Measurements from ENCODE around the gene OR4X1. TPM values are rescaled to one million over a fixed set of nuclear protein-coding genes. Genes with fewer than 3 reads are reported as not detected.

The OR4X1 gene
- total and polyA plus RNA-seq, 2 donors (not counting 1 experiment from before 2014, with no cell fraction given): not detected

DNA sequence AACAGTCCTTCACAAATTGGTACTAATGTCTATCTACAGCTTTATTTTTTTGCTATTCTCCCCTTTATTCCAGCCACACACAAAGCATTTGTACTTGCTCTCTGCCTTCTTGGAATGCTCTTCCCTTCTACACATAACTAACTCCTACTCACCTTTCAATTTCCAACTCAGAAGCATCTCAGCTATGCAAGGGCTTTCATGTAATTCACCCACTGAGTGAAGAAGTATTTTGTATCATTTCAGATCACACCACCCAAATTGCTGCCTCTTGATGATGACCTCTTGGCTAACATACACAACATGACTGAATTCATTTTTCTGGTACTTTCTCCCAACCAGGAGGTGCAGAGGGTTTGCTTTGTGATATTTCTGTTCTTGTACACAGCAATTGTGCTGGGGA, 18.9 kb upstream of the OR4X1 start, which contains the start of gene OR4X2:
TSS of gene OR4X2 (plus strand) at position 301 of the 400 bp plus-strand sequence. CDS start at position 301, 0 bp downstream.
- H3K4me3 ChIP-seq (ENCODE audit: control extremely low read depth in 1 of 5, extremely low read depth in 1 of 5, insufficient read depth in 1 of 5, low read depth in 2 of 5, low read length in 4 of 5): no peak within 1 kb of the TSS
- ChIA-PET CTCF (no interaction called here), POLR2A (no interaction called here)
- Mint-ChIP-seq H3K27me3 (peaks cover 34% of the 10 kb centered on the region), H3K4me1 (no peaks in the 10 kb centered on the region), H3K27ac (no peak within 1 kb of the TSS), H3K9me3 (ENCODE audit: insufficient read depth) (peaks cover 3% of the 10 kb centered on the region), H3K4me3 (no peak within 1 kb of the TSS)
- no peak within 1 kb of the TSS for H2AFZ ChIP-seq (ENCODE audit: insufficient read depth, low read depth, low read length, poor library complexity, severe bottlenecking)
- H3K27me3 ChIP-seq (replicated peaks in 1 of 4; ENCODE audit: control extremely low read depth in 1 of 4, control insufficient read depth in 3 of 4, insufficient read depth in 4 of 4, low read length in 3 of 4): peaks cover 0 to 5% (median 2%) of the 10 kb centered on the region in 4 experiments
- no peak within 1 kb of the TSS for H3K27ac ChIP-seq (ENCODE audit: low read length in 2 of 2)
- DNase-seq: no peak
- no peaks in the 10 kb centered on the region for H3K36me3 ChIP-seq (replicated peaks in 1 of 2; ENCODE audit: control extremely low read depth in 1 of 2, control insufficient read depth in 1 of 2, extremely low read depth in 1 of 2, insufficient read depth in 2 of 2, low read length in 1 of 2)
- intact Hi-C loops (cut with micrococcal nuclease): no loop called here
- ATAC-seq (ENCODE audit: low read depth): no peak
- TF ChIP-seq CTCF (IDR thresholded peaks at IDR 0.05): no peak
- TF ChIP-seq EZH2 (IDR thresholded peaks at IDR 0.05; ENCODE audit: borderline replicate concordance, insufficient read depth, low read depth, low read length, poor library complexity, severe bottlenecking): no peak
- no peaks in the 10 kb centered on the region for H4K20me1 ChIP-seq (ENCODE audit: control insufficient read depth, insufficient read depth, low read length, poor library complexity, severe bottlenecking)
- peaks cover 3 to 7% (median 4%) of the 10 kb centered on the region in 3 donors for H3K9me3 ChIP-seq (ENCODE audit: control extremely low read depth in 1 of 3, control insufficient read depth in 2 of 3, insufficient read depth in 1 of 3, low read length in 2 of 3)
- H3K4me2 ChIP-seq (replicated peaks; ENCODE audit: low read depth, low read length, poor library complexity, severe bottlenecking): no peak within 1 kb of the TSS
- no peaks in the 10 kb centered on the region for H3K4me1 ChIP-seq (ENCODE audit: control insufficient read depth in 2 of 2, insufficient read depth in 2 of 2, low read length in 2 of 2)
- no peaks in the 10 kb centered on the region for H3K79me2 ChIP-seq (ENCODE audit: control insufficient read depth, insufficient read depth, low read length)
- no peak within 1 kb of the TSS for H3K9ac ChIP-seq (ENCODE audit: low read length)

- Histone ChIP-seq H2AFZ (ENCODE audit: insufficient read depth, low read depth, low read length, poor library complexity, severe bottlenecking) (no peak overlapping the region), H3K36me3 (replicated peaks in 1 of 2; ENCODE audit: control extremely low read depth in 1 of 2, control insufficient read depth in 1 of 2, extremely low read depth in 1 of 2, insufficient read depth in 2 of 2, low read length in 1 of 2) (no peaks in the 10 kb centered on the region), H3K4me3 (ENCODE audit: control extremely low read depth in 1 of 5, extremely low read depth in 1 of 5, insufficient read depth in 1 of 5, low read depth in 2 of 5, low read length in 4 of 5) (no peak overlapping the region), H4K20me1 (ENCODE audit: control insufficient read depth, insufficient read depth, low read length, poor library complexity, severe bottlenecking) (no peaks in the 10 kb centered on the region), H3K27ac (ENCODE audit: low read length in 2 of 2) (no peak overlapping the region), H3K79me2 (ENCODE audit: control insufficient read depth, insufficient read depth, low read length) (no peaks in the 10 kb centered on the region), H3K9me3 (ENCODE audit: control extremely low read depth in 1 of 3, control insufficient read depth in 2 of 3, insufficient read depth in 1 of 3, low read length in 2 of 3) (peaks cover 3 to 7% (median 4%) of the 10 kb centered on the region in 3 donors), H3K27me3 (replicated peaks in 1 of 4; ENCODE audit: control extremely low read depth in 1 of 4, control insufficient read depth in 3 of 4, insufficient read depth in 4 of 4, low read length in 3 of 4) (no peaks in the 10 kb centered on the region), H3K9ac (ENCODE audit: low read length) (no peak overlapping the region), H3K4me1 (ENCODE audit: control insufficient read depth in 2 of 2, insufficient read depth in 2 of 2, low read length in 2 of 2) (no peaks in the 10 kb centered on the region), H3K4me2 (replicated peaks; ENCODE audit: low read depth, low read length, poor library complexity, severe bottlenecking) (no peak overlapping the region)
- Mint-ChIP-seq H3K9me3 (ENCODE audit: insufficient read depth) (peaks cover 11% of the 10 kb centered on the region), H3K27ac (no peak overlapping the region), H3K27me3 (peaks cover 27% of the 10 kb centered on the region), H3K4me3 (no peak overlapping the region), H3K4me1 (no peaks in the 10 kb centered on the region)
- ChIA-PET POLR2A (no interaction called here), CTCF (no interaction called here)
- no CpG with 5 or more reads among the region's 1 CpG for WGBS (ENCODE audit: insufficient coverage)
- DNase-seq: no peak
- TF ChIP-seq CTCF (IDR thresholded peaks at IDR 0.05) (no peak), EZH2 (IDR thresholded peaks at IDR 0.05; ENCODE audit: borderline replicate concordance, insufficient read depth, low read depth, low read length, poor library complexity, severe bottlenecking) (no peak)
- intact Hi-C loops (cut with micrococcal nuclease): no loop called here
- ATAC-seq (ENCODE audit: low read depth): no peak
Measured at GRCh38 chr11:48248902-48249301, 14.8 kb upstream of the OR4X1 start.

Measured in B cell (primary cell).